Measurements from ENCODE around the gene PTMA. TPM values are rescaled to one million over a fixed set of nuclear protein-coding genes. Genes with fewer than 3 reads are reported as not detected.

The PTMA gene
- total RNA-seq, 1 donor from 2014 or later: 744 TPM

GRCh38 chr2:231715988-231716616, 7.8 kb downstream of the PTMA start:
- Histone ChIP-seq H3K9me3 (no peaks in the 10 kb centered on the region), H3K4me3 (no peak overlapping the region), H3K4me1 (peaks cover 30% of the 10 kb centered on the region), H3K36me3 (peaks cover 22% of the 10 kb centered on the region), H3K27me3 (no peaks in the 10 kb centered on the region), H3K27ac (no peak overlapping the region)
- intact Hi-C loops (cut with DNase I): no loop called here
- no peak for ATAC-seq
- no peak for DNase-seq
- TF ChIP-seq CTCF (IDR thresholded peaks at IDR 0.05): no peak

- no peak for ATAC-seq
- H3K27ac ChIP-seq: no peak overlapping the region
- intact Hi-C loops (cut with DNase I): no loop called here
- no peaks in the 10 kb centered on the region for H3K27me3 ChIP-seq
- H3K36me3 ChIP-seq: peaks cover 18% of the 10 kb centered on the region
- DNase-seq: no peak
- H3K9me3 ChIP-seq: no peaks in the 10 kb centered on the region
- no peak overlapping the region for H3K4me3 ChIP-seq
- peaks cover 23% of the 10 kb centered on the region for H3K4me1 ChIP-seq
- no peak for TF ChIP-seq CTCF (IDR thresholded peaks at IDR 0.05)
Measured at GRCh38 chr2:231716666-231717280, 8.4 kb downstream of the PTMA start.

GRCh38 chr2:231717281-231718171, 9.2 kb downstream of the PTMA start:
- Histone ChIP-seq H3K9me3 (no peaks in the 10 kb centered on the region), H3K36me3 (peaks cover 11% of the 10 kb centered on the region), H3K27me3 (no peaks in the 10 kb centered on the region), H3K4me1 (peaks cover 16% of the 10 kb centered on the region), H3K4me3 (no peak overlapping the region), H3K27ac (peak overlapping the region; percentile 36)
- ATAC-seq (peak; percentile 66), DNase-seq (peak; percentile 78)
- no peak for TF ChIP-seq CTCF (IDR thresholded peaks at IDR 0.05)
- intact Hi-C loops (cut with DNase I): no loop called here

GRCh38 chr2:231718799-231719198, 10.5 kb downstream of the PTMA start:
- Histone ChIP-seq H3K27me3 (no peaks in the 10 kb centered on the region), H3K27ac (no peak overlapping the region), H3K4me1 (peaks cover 9% of the 10 kb centered on the region), H3K4me3 (no peak overlapping the region), H3K36me3 (peaks cover under 1% of the 10 kb centered on the region), H3K9me3 (no peaks in the 10 kb centered on the region)
- intact Hi-C loops (cut with DNase I): no loop called here
- ATAC-seq (no peak), DNase-seq (peak; percentile 20)
- TF ChIP-seq CTCF (IDR thresholded peaks at IDR 0.05): no peak

- DNase-seq (no peak), ATAC-seq (no peak)
- intact Hi-C loops (cut with DNase I): no loop called here
Measured at GRCh38 chr2:231720292-231720986, 12.1 kb downstream of the PTMA start.

More at GRCh38 chr2:231720292-231720986, 12.1 kb downstream of the PTMA start:
- Histone ChIP-seq H3K9me3 (no peaks in the 10 kb centered on the region), H3K27me3 (no peaks in the 10 kb centered on the region), H3K4me3 (no peak overlapping the region), H3K4me1 (peaks cover 6% of the 10 kb centered on the region), H3K36me3 (no peaks in the 10 kb centered on the region), H3K27ac (no peak overlapping the region)
- no peak for TF ChIP-seq CTCF (IDR thresholded peaks at IDR 0.05)
